ENCODE measurements around the gene MEI1.

The MEI1 gene

DNA sequence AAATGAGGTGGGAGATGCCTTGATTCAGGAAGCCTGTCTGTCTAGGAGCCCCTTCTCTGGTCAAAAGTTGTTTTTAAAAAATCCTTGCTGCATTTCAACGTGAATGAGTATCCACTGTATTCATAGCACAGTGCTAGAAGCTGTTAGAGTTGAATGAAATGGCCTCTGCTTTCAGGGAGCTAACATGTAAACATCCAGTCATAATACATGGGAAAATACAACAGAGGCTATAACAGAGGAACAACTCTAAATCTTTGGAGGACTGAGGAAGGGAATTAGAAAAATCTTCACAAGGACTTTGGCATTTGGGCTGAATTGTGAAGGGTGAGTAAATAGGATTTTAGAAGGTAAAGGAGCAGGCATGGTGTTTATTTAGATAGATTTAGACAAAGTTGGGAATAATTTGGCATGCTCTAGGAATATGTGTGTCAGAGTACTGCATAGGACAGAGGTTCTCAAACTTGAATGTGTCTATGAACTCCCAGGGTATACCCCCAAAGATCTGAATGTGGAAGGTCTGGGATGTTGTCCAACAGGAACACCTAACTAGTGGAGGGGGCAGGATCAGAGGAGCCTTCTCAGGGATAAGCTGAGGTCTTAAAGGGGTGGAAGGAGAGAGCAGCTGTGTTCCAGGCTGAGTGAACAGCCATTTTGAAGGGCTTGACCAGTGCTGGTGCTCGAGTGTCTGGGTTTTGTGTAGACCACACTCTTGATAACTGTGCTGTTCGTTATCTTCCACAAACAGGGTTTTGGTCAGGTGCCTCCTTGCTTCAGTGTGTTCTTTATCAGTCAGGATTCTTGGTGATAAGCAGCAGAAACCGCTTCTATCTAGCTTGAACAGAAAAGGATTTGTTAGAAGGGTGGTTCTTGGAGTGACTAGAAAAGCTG lies 146.3 kb downstream of the MEI1 start:
- no peak for DNase-seq

GRCh38 chr22:41846268-41846987 lies 147.1 kb downstream of the MEI1 start:
- DNase-seq = no peak

GRCh38 chr22:41847300-41847699 lies 148.0 kb downstream of the MEI1 start:
- no peak for DNase-seq

- DNase-seq = no peak
Observed at GRCh38 chr22:41848468-41848867, 149.2 kb downstream of the MEI1 start.

All from activated T-cell treated with anti-CD3 and anti-CD28 coated beads, Interleukin-2, amount 50 U/mL, for 48 hours (primary cell).